Neural cell (in vitro differentiated cells): ENCODE measurements around the gene MALL.

Source experiments
- CTCF ChIP-seq: fragments of 450-650 bp; IDR thresholded peaks from 2 replicates; pipeline ENCODE4 v1.5.1; 2014; ENCODE audit warnings: antibody characterized with exemption, mild to moderate bottlenecking, moderate library complexity; ENCODE audit not compliant: poor library complexity, severe bottlenecking
- EP300 ChIP-seq: fragments of 450-650 bp; conservative IDR thresholded peaks from 2 replicates; pipeline ENCODE4 v1.6.1; 2014; ENCODE audit warnings: antibody characterized with exemption, mild to moderate bottlenecking, moderate library complexity; ENCODE audit not compliant: poor library complexity, severe bottlenecking
- EZH2 ChIP-seq: fragments of 200-600, 300-800 bp; shearing (Covaris generic), sonication (generic); IDR thresholded peaks from 2 replicates; pipeline ENCODE4 v1.6.1; 2014; ENCODE audit warnings: antibody characterized with exemption, low read length, borderline replicate concordance, mild to moderate bottlenecking; ENCODE audit not compliant: insufficient read depth, poor library complexity, severe bottlenecking
- MXI1 ChIP-seq: fragments of 450-650 bp; conservative IDR thresholded peaks from 2 replicates; pipeline ENCODE4 v1.6.1; 2014; ENCODE audit warnings: antibody characterized with exemption, mild to moderate bottlenecking; ENCODE audit not compliant: poor library complexity, severe bottlenecking
- POLR2AphosphoS5 ChIP-seq: IDR thresholded peaks from 2 replicates; pipeline ENCODE4 v1.6.1; 2012
- RAD21 ChIP-seq: fragments of 450-650 bp; conservative IDR thresholded peaks from 2 replicates; pipeline ENCODE4 v1.6.1; 2014; ENCODE audit warnings: antibody characterized with exemption, mild to moderate bottlenecking, moderate library complexity
- SMC3 ChIP-seq: fragments of 450-650 bp; conservative IDR thresholded peaks from 2 replicates; pipeline ENCODE4 v1.6.1; 2014; ENCODE audit warnings: antibody characterized with exemption, mild to moderate bottlenecking, moderate library complexity; ENCODE audit not compliant: poor library complexity
- TAF1 ChIP-seq: IDR thresholded peaks from 2 replicates; pipeline ENCODE4 v1.6.1; 2012; ENCODE audit warnings: low read depth

GRCh38 chr2:110114831-110115255 is 779 bp downstream of the MALL start:
- TF ChIP-seq SMC3 (no peak), CTCF (no peak), MXI1 (no peak), POLR2AphosphoS5 (no peak), TAF1 (no peak), EZH2 (no peak), EP300 (no peak), RAD21 (no peak)
